ENCODE data around the gene WDFY4. TPM values are rescaled to one million over a fixed set of nuclear protein-coding genes. Genes with fewer than 3 reads are reported as not detected.

Gene WDFY4
- total RNA-seq, 1 donor from 2014 or later: not detected

DNA sequence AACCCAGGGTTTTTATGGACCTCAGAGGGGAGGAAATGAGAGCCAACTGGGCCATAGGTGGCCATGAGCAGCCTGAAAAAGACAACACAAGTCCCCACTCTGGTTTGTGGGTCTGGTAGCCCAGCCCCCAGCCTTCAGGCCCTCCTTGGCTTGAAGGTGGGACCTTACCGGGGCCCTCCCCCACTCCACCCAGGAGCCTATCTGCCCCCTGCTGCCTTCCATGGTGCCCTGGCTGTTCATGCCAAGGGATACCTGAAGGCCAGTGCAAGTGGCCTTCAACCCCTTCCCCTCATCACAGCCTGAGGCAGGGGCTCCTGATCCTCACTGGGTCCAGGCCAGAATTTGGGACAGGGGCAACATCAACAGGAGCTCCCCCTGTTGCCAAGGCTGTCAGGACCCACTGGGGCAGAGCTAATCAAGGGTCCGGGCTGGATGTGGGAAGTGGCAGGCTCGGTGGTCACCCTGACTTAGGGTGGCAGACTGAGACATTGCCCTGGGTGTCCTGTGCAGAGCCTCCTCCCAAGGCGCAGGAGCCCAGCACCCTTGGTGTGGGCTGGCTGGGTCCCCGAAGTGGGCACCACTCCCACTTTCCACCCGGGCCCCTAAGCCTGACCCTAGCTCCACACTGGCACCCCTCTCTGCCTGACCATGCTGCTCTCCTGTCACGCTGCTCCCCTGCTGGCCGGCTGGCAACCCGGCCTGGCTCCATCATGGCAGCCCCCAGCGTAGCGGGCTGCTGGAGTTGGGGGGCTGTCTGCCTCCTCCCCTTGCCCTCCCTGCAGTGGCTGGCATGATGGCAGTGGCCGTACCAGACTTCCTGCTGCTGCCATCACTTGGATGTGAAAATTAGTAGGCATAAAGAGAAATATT is 6.4 kb downstream of the WDFY4 start:
- peaks cover 2% of the 10 kb centered on the region for H3K27me3 ChIP-seq (ENCODE audit: control insufficient read depth, insufficient read depth, low read length)
- TF ChIP-seq, protein P1, sequence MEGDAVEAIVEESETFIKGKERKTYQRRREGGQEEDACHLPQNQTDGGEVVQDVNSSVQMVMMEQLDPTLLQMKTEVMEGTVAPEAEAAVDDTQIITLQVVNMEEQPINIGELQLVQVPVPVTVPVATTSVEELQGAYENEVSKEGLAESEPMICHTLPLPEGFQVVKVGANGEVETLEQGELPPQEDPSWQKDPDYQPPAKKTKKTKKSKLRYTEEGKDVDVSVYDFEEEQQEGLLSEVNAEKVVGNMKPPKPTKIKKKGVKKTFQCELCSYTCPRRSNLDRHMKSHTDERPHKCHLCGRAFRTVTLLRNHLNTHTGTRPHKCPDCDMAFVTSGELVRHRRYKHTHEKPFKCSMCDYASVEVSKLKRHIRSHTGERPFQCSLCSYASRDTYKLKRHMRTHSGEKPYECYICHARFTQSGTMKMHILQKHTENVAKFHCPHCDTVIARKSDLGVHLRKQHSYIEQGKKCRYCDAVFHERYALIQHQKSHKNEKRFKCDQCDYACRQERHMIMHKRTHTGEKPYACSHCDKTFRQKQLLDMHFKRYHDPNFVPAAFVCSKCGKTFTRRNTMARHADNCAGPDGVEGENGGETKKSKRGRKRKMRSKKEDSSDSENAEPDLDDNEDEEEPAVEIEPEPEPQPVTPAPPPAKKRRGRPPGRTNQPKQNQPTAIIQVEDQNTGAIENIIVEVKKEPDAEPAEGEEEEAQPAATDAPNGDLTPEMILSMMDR (IDR thresholded peaks at IDR 0.05; ENCODE audit: insufficient read depth, low read length, poor library complexity, severe bottlenecking): no peak
- DNase-seq (ENCODE audit: low read depth): no peak

DNA sequence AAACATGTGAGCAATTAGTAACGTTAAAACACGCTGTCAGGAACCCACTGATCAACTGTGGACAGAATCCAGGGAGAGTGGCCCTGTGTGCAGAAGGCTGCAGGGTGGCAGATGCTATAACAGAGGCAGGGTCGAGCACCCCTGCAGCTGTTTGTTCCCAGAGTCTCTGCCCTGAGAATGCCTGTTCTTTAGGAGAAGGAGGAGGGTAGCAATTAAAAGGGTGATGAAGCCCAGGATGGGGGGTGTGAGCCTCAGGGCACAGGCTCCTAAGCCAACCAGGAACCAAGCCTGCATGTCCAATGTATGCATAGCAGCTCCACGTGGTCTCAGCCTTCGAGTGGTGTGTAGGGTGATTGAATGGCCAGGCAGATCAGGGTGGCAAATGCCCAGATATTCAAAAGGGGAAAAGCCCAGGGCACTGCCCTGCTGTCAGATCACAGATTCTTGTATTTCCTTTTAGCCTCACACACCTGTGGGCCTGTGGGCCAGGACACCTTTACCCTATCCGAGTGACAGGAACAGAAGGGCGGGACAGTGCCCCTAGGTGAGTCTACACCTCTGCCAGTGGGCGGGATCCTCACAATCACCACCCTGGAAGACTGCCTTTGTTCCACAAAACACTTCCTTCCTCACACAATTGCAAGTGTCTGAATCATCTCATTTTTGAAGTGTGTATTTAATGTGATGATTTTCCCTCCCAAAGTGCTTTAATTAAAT is 7.3 kb downstream of the WDFY4 start:
- no peaks in the 10 kb centered on the region for H3K36me3 ChIP-seq (ENCODE audit: control insufficient read depth, insufficient read depth, low read length)
- H3K4me3 ChIP-seq (ENCODE audit: low read depth, low read length): no peak overlapping the region
- DNase-seq (ENCODE audit: low read depth): no peak
- H3K27me3 ChIP-seq (ENCODE audit: control insufficient read depth, insufficient read depth, low read length): peaks cover 2% of the 10 kb centered on the region
- TF ChIP-seq, protein P1 (IDR thresholded peaks at IDR 0.05; ENCODE audit: insufficient read depth, low read length, poor library complexity, severe bottlenecking): no peak

More for the DNA sequence above, 6.4 kb downstream of the WDFY4 start:
- Histone ChIP-seq H3K4me3 (ENCODE audit: low read depth, low read length) (no peak overlapping the region), H3K36me3 (ENCODE audit: control insufficient read depth, insufficient read depth, low read length) (no peaks in the 10 kb centered on the region)

DNA sequence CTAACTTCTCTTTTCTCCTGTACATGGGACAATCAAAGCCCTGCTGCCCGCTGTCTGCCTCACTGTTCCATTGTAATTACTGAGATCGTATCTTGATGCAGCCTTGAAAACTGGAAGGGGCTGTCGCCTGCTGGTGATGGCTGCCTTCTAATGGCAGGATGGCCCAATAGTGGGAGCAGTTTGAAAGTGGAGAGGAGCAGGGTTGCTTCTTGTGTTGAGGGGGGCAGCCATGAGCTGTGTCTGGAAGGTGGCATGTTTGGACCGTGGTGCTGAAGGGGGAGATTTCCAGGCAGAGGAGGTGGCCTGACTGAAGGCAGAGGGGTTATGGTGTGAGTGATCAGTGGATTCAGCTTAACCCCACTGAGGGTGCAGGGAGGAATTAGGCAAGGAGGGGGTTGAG is 8.1 kb downstream of the WDFY4 start:
- Histone ChIP-seq H3K4me3 (ENCODE audit: low read depth, low read length) (no peak overlapping the region), H3K36me3 (ENCODE audit: control insufficient read depth, insufficient read depth, low read length) (no peaks in the 10 kb centered on the region), H3K27me3 (ENCODE audit: control insufficient read depth, insufficient read depth, low read length) (peaks cover 2% of the 10 kb centered on the region)
- no peak for DNase-seq (ENCODE audit: low read depth)
- TF ChIP-seq, protein P1 (IDR thresholded peaks at IDR 0.05; ENCODE audit: insufficient read depth, low read length, poor library complexity, severe bottlenecking): no peak

DNA sequence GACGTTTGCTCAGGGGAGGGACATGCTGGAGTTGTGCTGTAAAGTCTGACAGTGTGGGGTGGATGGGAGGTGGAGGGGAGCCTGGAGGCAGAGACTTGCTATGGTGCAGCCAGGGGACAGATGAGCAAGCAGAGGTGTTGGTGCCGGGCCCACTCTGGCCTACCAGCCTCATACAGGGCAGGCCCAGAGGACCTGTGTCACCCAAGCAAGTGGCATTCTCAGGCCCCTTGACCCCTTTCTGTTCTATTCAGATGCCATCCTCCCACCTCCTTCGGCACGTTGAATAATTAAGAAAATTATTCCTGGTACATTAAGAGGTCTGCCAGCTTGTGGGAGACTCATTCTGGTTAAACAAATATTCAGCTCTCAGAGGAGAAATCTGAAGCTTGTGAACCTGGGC is 8.5 kb downstream of the WDFY4 start:
- TF ChIP-seq, protein P1 (IDR thresholded peaks at IDR 0.05; ENCODE audit: insufficient read depth, low read length, poor library complexity, severe bottlenecking): no peak
- no peaks in the 10 kb centered on the region for H3K36me3 ChIP-seq (ENCODE audit: control insufficient read depth, insufficient read depth, low read length)

DNA sequence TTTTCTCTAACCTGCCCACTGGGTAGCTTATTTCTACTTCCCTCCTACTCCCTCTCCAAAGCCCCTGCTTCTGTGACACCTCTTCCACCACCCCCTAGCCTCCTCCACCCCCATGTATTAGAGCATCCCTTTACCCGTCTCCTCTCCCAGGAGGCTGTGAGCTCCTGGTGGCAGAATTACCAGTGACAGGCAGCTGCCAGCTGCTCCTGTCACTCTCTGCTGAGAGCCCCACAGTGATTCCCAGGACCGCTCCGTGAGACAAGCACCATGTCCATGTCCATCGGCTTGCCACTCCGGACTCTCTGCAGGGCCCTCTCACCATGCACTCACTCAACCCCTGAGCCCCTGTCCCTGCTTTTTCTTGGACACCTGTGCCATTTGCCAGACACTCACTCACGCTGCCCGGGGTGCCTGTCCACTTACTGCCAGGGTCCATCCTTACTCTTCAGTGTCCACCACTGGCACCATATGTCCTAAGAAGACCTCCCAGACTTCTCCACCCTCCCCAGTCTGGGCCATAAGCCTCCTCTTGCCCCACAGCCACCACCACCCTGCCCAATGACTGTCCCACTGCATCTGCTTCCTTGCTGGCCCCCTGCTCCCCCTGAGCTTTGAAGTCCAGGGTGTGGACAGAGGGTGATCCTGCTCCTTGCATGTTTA is 9.8 kb downstream of the WDFY4 start:
- no peak overlapping the region for H3K4me3 ChIP-seq (ENCODE audit: low read depth, low read length)
- no peak for DNase-seq (ENCODE audit: low read depth)
- TF ChIP-seq, protein P1 (IDR thresholded peaks at IDR 0.05; ENCODE audit: insufficient read depth, low read length, poor library complexity, severe bottlenecking): no peak
- H3K27me3 ChIP-seq (ENCODE audit: control insufficient read depth, insufficient read depth, low read length): peaks cover 2% of the 10 kb centered on the region
- H3K36me3 ChIP-seq (ENCODE audit: control insufficient read depth, insufficient read depth, low read length): no peaks in the 10 kb centered on the region

More for the DNA sequence above, 8.5 kb downstream of the WDFY4 start:
- DNase-seq (ENCODE audit: low read depth): no peak
- Histone ChIP-seq H3K4me3 (ENCODE audit: low read depth, low read length) (no peak overlapping the region), H3K27me3 (ENCODE audit: control insufficient read depth, insufficient read depth, low read length) (peaks cover 2% of the 10 kb centered on the region)
